Muscle of arm (tissue), 12 donors: Measurements from ENCODE around the gene BUD23. TPM values are rescaled to one million over a fixed set of nuclear protein-coding genes. Genes with fewer than 3 reads are reported as not detected.
"Not testable (repeated sequence)": the region's sequence is repeated elsewhere in the genome, so short reads cannot be mapped to it uniquely, and the experiment has no call there.

ENCODE experiments used
- DNase-seq: peaks from one replicate; pipeline ENCODE4 v3.0.0-alpha.2; 2013
- polyA plus RNA-seq, 12 donors: library from polyadenylated mRNA; unstranded; fragments of 120-200 nt; gene quantifications; one replicate each; pipeline ENCODE4 v1.2.1, GENCODE V29; 2013; ENCODE audit not compliant: insufficient read length in 12 of 12

BUD23 gene
- polyA plus RNA-seq, 12 donors, result 44.7 to 83.4 (median 68.9) TPM; not detected in 1

DNA sequence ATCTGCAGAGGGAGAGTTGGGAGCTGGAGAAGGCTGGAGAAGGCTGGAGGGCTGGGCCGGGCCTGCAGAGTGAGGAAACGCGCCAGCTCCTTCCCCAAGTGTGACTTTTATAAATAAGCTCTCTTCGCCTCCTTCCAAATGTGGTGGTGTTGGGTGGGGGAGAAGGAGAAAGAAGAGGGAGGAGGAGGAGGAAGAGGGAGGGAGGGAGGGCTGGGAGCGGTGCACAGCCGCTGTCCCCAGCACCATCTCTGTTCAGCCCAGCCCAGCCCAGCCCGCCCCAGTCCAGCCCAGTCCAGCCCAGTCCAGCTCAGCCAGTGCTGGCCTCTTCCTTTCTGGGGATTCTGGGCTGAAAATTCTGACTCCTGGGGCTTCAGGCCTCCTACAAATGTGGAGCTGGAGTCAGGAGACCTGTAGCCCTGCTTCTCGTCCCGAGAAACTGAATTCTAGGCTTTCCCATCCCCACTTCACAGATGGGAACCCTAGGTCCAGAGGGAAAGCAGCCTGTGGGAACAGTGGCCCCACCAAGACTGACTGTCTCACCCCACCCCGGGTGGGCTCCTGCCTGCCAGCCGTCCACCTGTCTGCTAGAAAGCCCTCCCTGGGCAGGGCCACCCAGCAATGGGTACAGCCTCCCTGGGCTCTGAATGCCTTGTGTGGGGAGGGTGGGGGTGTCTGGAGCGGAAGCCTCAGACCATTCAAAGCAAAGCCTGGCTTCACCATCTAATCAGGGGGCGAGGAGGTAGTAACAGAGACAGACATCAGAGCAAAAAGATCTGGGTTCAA is 33.8 kb downstream of the BUD23 start:
- DNase-seq, result peak; percentile 57

DNA sequence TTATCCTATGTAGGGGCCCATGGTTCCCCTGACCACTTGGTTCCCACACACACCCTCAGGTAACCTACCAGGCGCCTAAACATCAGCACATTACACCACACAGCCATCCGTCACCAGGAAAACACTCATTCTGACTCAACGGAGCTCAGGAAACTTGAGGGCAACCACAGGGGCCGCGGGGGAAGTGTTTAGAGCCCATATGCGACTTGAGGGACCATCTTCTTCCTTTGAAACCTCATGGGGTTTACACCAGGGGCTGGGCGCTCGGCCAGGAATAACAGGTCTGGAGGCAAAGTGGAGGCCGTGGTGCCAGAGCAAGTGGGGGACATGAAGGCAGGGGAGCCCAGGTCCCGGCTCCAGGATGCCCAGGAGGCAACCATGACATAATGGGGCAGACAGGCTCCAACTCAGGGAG is 34.6 kb downstream of the BUD23 start:
- DNase-seq, result no peak

DNA sequence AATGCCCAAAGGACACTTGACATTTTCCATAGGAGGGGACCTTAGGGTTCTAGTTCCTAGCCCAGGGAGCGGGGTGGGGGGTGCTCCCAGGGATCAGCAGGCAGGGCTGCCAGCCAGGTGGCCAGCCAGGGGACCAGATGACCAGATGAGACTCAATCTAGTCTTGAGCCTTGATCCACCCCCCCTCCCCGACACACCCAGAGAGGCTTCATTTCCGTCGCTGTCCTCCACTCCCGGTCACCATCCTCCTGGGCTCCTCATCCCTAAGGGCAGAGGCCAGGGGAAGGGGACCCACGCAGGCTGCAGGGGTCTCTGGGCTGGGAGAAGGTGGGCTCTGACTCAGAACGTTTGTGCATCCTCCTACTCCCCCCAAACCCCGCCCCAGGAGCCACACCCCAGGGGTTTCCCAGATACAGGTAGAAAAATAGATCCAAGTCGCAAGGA is 35.1 kb downstream of the BUD23 start:
- no peak for DNase-seq

DNA sequence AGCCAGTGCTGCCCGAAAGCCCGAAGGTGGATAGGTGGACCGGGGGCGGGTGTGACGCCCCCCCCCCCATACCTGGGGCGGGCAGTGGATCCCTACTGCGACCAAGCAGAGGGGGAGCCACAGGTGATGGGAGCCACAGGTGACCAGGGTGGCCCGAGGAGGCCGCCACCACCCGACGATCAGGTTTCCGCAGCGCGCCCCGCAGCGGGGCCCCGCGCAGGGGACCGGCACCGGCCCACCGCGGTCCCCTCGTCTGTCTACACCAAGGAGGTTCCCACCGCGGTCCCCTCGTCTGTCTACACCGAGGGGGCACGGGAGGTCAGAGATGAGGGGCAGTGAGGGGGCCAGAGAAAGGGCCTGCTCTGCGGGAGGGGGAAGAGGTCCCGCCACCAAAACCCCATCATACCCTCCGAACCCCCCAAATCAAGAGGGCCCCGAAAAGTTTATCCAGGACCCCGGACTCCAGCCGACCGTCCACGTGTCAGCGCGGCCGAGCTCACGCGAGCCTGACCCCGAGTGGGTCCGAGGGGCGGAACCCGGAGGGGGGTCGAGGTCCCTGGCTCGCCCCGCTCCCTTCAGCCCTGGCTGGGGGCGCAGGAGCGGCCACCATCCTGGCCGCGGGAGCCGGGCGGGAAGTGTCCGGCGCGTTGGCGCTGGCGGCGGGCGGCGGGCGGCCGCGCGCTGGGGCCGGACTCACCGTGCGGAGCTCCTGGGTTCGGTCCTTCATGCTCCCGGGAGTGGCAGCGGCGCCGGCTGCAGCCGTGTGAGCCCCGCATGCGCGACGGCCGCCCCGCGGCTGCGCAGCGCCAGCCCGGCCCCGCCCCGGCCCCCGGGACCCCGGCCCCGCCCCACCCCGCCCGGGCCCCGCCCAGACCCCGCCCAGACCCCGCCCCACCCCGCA is 35.8 kb downstream of the BUD23 start, which contains the start of gene STX1A:
TSS of gene STX1A (minus strand) at position 765 of the 901 bp plus-strand sequence. CDS start at position 727, 38 bp downstream.
- DNase-seq, result no peak

DNA sequence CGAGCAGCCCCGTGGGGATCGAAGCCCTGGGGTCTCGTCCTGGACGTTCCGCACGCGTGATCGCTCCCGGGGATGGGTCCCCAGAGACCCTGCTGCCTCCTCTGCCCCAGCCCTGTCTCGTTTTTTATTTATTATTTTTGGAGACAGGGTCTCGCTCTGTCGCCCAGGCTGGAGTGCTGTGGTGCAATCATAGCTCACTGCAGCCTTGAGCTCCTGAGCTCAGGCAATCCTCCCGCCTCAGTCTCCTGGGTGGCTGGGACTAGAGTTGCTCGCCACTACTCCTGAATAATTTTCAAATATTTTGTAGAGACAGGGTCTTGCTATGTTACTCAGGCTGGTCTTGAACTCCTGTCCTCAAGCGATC is 36.4 kb downstream of the BUD23 start:
- no peak for DNase-seq

DNA sequence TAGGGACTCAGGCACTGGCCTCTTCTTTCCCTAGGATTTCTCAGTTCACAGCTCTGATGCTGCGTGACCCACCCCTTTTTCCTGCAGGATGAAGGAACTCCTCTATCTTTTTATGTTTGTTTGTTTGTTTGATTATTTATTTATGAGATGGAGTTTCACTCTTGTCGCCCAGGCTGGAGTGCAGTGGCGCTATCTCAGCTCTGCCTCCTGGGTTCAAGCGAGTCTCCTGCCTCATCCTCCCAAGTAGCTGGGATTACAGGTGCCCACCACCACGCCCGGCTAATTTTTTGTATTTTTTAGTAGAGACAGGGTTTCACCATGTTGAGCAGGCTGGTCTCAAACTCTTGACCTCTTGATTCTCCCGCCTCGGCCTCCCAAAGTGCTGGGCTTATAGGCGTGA is 37.0 kb downstream of the BUD23 start:
- DNase-seq, result not testable (repeated sequence)

DNA sequence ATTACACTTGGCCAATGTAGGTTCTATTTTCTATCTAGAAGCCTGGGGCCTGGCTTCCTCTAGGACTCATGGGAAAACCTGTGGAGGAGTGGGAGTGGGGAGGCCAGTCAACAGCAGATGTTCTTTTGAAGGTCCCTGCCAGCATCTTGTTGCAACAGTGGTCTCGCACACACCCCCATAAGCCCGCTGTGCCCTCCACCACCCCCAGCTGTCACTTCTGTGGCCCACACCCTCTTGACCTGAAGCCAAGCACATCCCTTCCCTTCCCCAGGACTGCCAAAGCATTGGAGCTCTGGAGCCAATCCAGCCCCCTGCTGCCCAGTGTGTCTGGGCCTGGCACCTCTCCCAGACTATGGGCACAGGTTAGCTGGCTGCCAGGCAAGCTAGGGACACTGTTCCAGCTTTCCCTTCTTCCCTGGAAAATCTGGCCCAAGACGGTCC is 38.0 kb downstream of the BUD23 start:
- peak; percentile 69 for DNase-seq

DNA sequence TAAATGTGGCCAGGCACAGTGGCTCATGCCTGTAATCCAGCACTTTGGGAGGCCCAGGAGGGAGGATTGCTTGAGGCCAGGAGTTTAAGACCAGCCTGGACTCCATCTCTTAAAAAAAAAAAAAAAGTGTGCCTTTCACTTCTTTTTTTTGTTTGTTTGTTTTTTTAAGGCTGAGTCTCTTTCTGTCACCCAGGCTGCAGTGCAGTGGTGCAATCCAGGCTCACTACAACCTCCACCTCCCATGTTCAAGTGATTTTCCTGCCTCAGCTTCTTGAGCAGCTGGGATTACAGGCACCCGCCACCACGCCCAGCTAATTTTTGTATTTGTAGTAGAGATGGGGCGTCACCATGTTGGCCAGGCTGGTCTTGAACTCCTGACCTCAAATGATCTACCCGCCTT is 38.8 kb downstream of the BUD23 start:
- not testable (repeated sequence) for DNase-seq

DNA sequence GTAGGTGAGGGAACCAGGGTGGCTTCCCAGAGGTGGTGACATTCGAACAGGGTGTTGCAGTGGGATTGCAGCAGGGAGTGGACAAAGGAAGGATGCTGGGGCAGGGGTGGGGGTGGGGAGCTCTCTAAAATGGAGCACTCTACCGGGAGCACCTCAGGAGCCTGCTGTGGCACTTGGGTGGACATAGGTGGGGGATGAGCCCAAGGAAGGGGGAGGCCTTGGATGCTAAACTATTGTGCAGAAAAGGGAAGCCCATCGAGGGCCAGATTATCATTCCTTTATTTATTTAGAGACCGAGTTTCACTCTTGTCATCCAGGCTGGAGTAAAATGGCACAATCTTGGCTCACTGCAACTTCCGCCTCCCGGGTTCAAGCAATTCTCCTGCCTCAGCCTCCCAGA is 39.4 kb downstream of the BUD23 start:
- no peak for DNase-seq

DNA sequence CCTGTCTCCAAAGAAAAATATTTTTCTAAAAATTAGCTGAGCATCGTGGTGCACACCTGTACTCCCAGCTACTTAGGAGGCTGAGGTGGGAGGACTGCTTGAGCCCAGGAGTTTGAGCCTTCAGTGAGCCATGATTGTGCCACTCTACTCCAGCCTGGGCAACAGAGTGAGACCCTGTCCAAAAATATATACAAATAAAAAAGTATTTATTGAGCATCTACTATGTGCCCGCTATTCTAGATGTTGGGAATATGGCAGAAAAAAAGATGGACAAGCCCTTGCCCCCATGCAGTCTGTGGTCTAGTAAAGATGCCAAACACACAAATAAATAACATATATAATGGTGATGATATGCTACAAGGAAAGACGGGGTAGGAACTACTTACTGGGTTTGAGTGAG is 40.4 kb downstream of the BUD23 start:
- DNase-seq, result no peak

DNA sequence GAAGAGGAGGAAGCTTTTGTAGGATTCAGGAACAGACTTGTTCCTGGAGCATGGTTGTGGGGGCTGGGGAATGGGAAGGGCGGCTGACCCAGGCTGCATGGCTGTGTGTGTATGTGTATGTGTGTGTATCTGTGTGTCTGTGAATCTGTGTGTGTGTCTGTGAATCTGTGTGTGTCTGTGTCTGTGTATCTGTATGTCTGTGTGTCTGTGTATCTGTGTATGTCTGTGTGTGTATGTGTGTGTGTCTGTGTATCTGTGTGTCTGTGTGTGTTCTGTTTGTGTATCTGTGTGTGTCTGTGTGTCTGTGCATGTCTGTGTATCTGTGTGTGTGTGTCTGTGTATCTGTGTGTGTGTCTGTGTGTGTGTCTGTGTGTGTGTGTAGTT is 42.7 kb downstream of the BUD23 start:
- DNase-seq, result no peak

DNA sequence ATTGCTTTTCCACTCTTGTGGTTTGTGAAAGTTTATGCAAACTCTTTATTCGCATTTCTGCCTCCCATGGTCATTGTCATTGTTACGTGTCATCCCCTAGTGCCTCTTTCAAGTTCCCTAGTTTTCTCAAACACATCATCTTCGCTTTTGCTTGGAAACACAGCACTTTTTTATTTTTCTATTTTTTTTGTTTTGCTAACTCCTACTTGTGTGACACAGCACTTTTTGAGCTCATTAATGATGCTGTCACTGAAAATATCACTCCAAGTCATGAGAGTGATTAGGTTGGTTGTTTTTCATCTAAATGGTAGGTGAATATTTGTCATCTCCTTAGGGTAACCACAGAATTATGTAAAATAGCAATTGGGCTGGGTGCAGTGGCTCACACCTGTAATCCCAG is 44.6 kb downstream of the BUD23 start:
- DNase-seq, result no peak

DNA sequence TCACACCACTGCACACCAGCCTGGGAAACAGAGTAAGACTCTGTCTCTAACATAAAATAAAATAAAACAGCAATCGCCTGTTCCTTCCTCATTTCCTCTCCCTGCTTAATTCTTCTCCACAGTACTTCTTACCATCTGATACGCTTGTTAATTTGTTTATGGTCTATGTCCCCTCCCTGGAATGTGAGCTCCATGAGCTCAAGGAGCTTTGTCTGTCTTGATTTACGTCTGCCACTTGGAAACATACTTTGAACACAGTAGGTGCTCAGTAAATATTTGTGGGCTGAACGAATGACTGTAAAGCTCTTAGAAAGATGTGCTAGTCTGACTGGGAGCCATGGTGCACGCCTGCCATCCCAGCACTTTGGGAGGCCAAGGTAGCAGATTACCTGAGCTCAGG is 45.2 kb downstream of the BUD23 start:
- DNase-seq, result no peak

DNA sequence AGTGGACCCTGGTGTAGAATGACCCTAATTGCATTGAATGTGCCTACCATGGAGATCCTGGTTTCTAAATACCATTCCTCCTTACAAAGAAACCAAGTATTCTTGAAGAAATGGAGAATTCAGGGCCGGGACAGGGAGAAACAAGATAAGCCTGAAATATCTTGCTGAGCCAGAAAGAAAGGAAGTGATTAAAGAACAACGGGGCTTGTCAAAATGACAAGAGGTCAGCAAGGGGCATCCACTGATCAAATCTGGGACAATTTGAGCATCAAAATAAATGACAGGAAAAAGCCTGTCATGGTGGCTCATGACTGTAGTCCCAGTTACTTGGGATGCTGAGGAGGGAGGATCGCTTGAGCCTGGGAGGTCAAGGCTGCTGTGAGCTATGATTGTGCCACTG is 47.1 kb downstream of the BUD23 start:
- DNase-seq, result no peak

DNA sequence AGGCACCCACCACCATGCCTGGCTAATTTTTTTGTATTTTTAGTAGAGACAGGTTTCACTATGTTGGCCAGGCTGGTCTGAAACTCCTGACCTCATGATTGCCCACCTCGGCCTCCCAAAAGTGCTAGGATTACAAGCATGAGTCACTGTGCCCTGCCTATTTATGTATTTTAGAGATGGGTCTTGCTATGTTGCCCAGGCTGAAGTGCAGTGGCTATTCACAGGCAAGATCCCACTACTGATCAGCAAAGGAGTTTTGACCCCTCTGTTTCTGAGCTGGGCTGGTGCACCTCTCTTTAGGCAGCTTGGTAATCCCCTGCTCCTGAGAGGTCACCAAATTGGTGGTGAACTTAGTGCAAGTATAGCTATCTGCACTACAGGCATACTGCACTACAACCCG is 49.0 kb downstream of the BUD23 start:
- DNase-seq, result no peak

DNA sequence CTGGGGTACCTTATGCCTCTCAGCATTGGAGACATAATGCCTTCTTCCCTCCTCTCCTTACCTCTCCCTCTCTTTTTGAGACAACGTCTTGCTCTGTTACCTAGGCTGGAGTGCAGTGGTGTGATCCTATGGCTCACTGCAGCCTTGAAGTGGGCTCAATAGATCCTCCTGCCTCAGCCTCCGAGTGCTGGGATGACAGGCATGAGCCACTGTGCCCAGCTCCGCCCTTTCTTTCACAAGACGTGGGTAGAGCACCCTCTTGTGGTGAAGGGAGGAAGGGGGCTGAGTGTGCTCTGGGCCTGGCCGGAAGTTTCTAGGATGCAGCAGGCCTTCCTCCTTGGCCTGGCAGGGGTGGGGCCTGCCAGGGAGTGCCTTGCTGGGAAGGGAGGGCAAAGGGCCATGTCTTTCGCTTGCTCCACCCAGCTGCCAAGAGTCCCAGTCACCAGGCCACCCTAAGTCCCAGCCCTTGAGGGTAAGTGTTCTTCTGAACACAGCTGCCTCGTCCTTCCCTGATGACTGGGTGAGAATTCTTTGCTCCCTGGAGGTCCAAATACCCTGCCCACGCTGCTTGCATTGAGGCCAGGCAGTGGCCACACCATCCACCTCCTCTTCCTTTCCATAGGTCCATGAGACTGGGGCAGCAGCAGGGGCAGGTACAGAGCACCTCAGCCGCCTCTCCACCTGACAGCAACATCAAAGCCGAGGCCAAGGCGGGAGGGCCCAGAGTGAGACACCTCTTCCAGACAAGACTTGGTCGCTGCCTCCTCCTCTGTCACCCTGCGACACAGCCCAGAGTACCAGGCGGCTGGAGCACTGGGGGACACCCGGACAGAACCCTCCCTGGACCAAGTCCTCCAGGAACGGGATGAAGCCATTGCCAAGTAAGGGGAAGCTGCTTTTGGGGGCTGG is 51.5 kb downstream of the BUD23 start:
- DNase-seq, result no peak

DNA sequence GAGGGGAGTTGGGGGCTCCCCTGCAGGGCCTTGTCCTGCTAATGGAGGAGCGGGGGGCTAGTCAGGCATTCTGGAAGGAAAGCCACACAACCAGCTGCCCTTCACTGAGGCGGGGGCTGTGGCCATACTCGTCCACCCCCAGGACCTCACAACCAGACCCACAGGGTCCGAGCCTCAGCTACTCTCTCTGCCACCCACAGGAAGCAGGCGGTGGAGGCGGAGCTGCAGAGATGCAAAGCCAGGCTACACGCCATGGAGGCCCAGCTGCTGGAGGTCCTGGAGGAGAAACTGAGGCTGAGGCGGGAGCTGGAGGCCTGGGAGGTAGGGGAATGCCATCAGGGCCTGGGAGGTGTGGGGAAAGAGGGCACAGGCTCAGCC is 52.1 kb downstream of the BUD23 start:
- DNase-seq, result no peak

DNA sequence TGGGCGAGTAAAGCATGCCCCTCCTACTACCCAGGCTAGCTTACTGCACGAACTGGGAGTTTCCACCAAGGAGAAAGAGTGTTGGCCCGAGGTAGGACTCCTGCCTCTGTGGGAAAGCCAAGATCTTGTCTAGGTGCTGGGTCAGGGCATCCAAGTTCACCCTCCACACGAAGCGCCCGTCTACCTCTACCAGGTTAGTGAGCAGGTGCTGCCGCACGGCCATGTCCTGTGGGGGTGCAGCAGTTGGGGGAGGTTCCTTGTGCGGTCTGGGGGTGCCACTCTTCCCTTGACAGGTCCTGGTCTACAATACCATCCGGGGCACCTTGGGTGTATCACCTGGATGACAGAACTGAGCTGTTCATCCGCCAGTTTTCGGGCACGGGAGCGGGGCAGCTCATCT is 53.5 kb downstream of the BUD23 start:
- DNase-seq, result no peak

DNA sequence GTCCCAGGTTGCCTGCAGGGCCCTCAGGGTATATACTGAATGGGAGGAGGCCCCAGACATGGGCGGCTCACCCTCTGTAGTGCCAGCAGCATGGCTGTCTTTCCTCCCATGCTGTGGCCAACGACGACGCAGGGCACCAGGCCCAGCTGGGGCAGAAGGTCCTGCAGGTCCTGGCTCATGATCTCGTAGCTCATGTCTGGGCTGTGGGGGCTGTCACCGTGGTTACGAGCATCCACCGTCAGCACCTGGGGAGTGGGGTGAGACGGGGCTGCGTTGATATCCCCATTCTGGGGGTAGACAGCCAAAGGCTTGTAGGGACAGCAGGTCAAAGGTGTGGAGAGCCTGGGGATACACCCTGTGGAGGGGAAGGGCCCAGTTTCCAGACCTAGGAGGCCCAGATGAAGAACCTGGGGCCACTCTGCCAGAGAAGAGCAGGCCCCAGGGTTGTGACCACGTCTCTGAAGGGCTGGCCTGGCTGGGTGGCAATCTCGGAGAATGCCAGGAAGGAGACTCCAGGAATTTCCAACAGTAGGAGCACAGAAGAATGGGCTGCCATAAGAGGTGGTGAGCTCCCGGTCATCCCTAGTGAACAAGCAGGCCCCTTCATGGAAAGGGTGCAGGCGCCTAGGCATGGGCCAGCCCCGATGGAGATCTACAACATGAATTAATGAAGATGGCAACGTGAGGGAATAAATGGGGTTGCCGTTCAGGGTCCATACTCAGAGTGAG is 54.3 kb downstream of the BUD23 start:
- DNase-seq, result no peak

DNA sequence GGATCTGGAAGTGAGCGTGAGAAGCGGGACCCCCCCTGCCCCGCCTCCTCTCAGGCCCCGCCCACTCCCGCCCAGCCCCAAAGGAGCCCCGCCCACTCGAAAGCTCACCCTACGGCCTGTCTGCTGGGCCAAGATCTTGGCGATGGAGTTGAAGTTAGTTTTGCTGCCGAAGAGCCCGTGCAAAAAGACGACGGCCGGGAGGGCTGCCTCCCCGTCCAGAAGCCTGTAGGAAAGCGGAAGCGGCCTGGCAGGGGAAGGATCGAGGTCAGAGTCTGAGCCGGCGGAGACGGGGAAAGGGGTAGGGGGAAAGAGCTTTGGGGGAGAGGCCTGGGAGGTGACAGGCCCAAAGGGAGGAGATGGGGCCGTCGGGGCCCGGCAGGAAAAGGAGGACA is 54.8 kb downstream of the BUD23 start:
- no peak for DNase-seq
